ENCODE measurements around the gene PFN4. TPM values are rescaled to one million over a fixed set of nuclear protein-coding genes. Genes with fewer than 3 reads are reported as not detected.
"Not testable (repeated sequence)": the region's sequence is repeated elsewhere in the genome, so short reads cannot be mapped to it uniquely, and the experiment has no call there.

The PFN4 gene
- total RNA-seq, 1 donor from 2014 or later: 1.0 TPM

- Mint-ChIP-seq H3K4me3 (ENCODE audit: unreplicated experiment) (no peak overlapping the region), H3K4me1 (ENCODE audit: unreplicated experiment) (no peaks in the 10 kb centered on the region), H3K27me3 (ENCODE audit: unreplicated experiment) (peaks cover 5% of the 10 kb centered on the region), H3K36me3 (ENCODE audit: low read depth, unreplicated experiment) (peaks cover 4% of the 10 kb centered on the region), H3K27ac (ENCODE audit: unreplicated experiment) (no peak overlapping the region), H3K9me3 (ENCODE audit: unreplicated experiment) (no peaks in the 10 kb centered on the region)
- no peak for DNase-seq (ENCODE audit: low spot score)
- TF ChIP-seq, protein P1, sequence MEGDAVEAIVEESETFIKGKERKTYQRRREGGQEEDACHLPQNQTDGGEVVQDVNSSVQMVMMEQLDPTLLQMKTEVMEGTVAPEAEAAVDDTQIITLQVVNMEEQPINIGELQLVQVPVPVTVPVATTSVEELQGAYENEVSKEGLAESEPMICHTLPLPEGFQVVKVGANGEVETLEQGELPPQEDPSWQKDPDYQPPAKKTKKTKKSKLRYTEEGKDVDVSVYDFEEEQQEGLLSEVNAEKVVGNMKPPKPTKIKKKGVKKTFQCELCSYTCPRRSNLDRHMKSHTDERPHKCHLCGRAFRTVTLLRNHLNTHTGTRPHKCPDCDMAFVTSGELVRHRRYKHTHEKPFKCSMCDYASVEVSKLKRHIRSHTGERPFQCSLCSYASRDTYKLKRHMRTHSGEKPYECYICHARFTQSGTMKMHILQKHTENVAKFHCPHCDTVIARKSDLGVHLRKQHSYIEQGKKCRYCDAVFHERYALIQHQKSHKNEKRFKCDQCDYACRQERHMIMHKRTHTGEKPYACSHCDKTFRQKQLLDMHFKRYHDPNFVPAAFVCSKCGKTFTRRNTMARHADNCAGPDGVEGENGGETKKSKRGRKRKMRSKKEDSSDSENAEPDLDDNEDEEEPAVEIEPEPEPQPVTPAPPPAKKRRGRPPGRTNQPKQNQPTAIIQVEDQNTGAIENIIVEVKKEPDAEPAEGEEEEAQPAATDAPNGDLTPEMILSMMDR (IDR thresholded peaks at IDR 0.05; ENCODE audit: unreplicated experiment): no peak
These were observed 20.5 kb downstream of the PFN4 start for GRCh38 chr2:24102677-24103076.

GRCh38 chr2:24101992-24102391 is 21.1 kb downstream of the PFN4 start:
- no peak for DNase-seq (ENCODE audit: low spot score)
- H3K27ac Mint-ChIP-seq (ENCODE audit: unreplicated experiment): no peak overlapping the region
- H3K9me3 Mint-ChIP-seq (ENCODE audit: unreplicated experiment): no peaks in the 10 kb centered on the region
- no peaks in the 10 kb centered on the region for H3K4me1 Mint-ChIP-seq (ENCODE audit: unreplicated experiment)
- H3K36me3 Mint-ChIP-seq (ENCODE audit: low read depth, unreplicated experiment): peaks cover 4% of the 10 kb centered on the region
- H3K4me3 Mint-ChIP-seq (ENCODE audit: unreplicated experiment): no peak overlapping the region
- H3K27me3 Mint-ChIP-seq (ENCODE audit: unreplicated experiment): peaks cover 5% of the 10 kb centered on the region
- TF ChIP-seq, protein P1 (IDR thresholded peaks at IDR 0.05; ENCODE audit: unreplicated experiment): no peak

GRCh38 chr2:24100732-24101131 is 22.4 kb downstream of the PFN4 start:
- H3K4me1 Mint-ChIP-seq (ENCODE audit: unreplicated experiment); H3K27ac Mint-ChIP-seq (ENCODE audit: unreplicated experiment); H3K36me3 Mint-ChIP-seq (ENCODE audit: low read depth, unreplicated experiment); H3K27me3 Mint-ChIP-seq (ENCODE audit: unreplicated experiment); H3K4me3 Mint-ChIP-seq (ENCODE audit: unreplicated experiment); H3K9me3 Mint-ChIP-seq (ENCODE audit: unreplicated experiment); DNase-seq (ENCODE audit: low spot score): not testable (repeated sequence)

- not testable (repeated sequence) for H3K27me3 Mint-ChIP-seq (ENCODE audit: unreplicated experiment); DNase-seq (ENCODE audit: low spot score); H3K4me3 Mint-ChIP-seq (ENCODE audit: unreplicated experiment); H3K36me3 Mint-ChIP-seq (ENCODE audit: low read depth, unreplicated experiment); H3K4me1 Mint-ChIP-seq (ENCODE audit: unreplicated experiment); H3K9me3 Mint-ChIP-seq (ENCODE audit: unreplicated experiment); H3K27ac Mint-ChIP-seq (ENCODE audit: unreplicated experiment)
These were observed 27.9 kb downstream of the PFN4 start for GRCh38 chr2:24095171-24095677.

DNA sequence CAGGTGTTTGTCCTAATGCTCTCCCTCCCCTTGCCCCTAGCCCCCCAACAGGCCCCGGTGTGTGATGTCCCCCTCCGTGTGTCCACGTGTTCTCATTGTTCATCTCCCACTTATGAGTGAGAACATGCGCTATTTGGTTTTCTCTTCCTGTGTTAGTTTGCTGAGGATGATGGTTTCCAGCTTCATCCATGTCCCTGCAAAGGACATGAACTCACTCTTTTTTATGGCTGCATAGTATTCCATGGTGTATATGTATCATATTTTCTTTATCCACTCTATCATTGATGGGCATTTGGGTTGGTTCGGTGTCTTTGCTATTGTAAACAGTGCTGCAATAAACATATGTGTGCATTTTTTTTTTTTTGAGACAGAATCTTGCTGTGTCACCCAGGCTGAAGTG is 29.9 kb downstream of the PFN4 start:
- not testable (repeated sequence) for H3K9me3 Mint-ChIP-seq (ENCODE audit: unreplicated experiment); H3K4me3 Mint-ChIP-seq (ENCODE audit: unreplicated experiment)

GRCh38 chr2:24088821-24089359 is 34.2 kb downstream of the PFN4 start:
- H3K4me1 Mint-ChIP-seq (ENCODE audit: unreplicated experiment): peaks cover 7% of the 10 kb centered on the region
- H3K9me3 Mint-ChIP-seq (ENCODE audit: unreplicated experiment): no peaks in the 10 kb centered on the region
- H3K36me3 Mint-ChIP-seq (ENCODE audit: low read depth, unreplicated experiment): no peaks in the 10 kb centered on the region
- TF ChIP-seq, protein P1 (IDR thresholded peaks at IDR 0.05; ENCODE audit: unreplicated experiment): no peak
- no peak for DNase-seq (ENCODE audit: low spot score)
- H3K4me3 Mint-ChIP-seq (ENCODE audit: unreplicated experiment): no peak overlapping the region
- H3K27ac Mint-ChIP-seq (ENCODE audit: unreplicated experiment): no peak overlapping the region
- peaks cover 1% of the 10 kb centered on the region for H3K27me3 Mint-ChIP-seq (ENCODE audit: unreplicated experiment)

More for the DNA sequence above, 29.9 kb downstream of the PFN4 start:
- not testable (repeated sequence) for H3K4me1 Mint-ChIP-seq (ENCODE audit: unreplicated experiment); DNase-seq (ENCODE audit: low spot score); H3K27ac Mint-ChIP-seq (ENCODE audit: unreplicated experiment); H3K27me3 Mint-ChIP-seq (ENCODE audit: unreplicated experiment); H3K36me3 Mint-ChIP-seq (ENCODE audit: low read depth, unreplicated experiment)

Measured in endothelial cell (in vitro differentiated cells).